Stimulated activated CD8-positive, alpha-beta memory T cell treated with anti-CD3 and anti-CD28 coated beads, Interleukin-12 subunit alpha, Interleukin-12 subunit beta, amount 100 ng/mL, for 24 hours (primary cell): ENCODE results near the gene CCDC170.
"Not testable (repeated sequence)": the region's sequence is repeated elsewhere in the genome, so short reads cannot be mapped to it uniquely, and the experiment has no call there.

Experiments
- DNase-seq: peaks from one replicate; pipeline ENCODE4 v3.0.0-alpha.2; 2020; ENCODE audit errors: extremely low read depth

Gene CCDC170

GRCh38 chr6:151544453-151544852 is 50.6 kb downstream of the CCDC170 start:
- DNase-seq: no peak

- DNase-seq: not testable (repeated sequence)
These were observed 51.1 kb downstream of the CCDC170 start for GRCh38 chr6:151544884-151545283.

- DNase-seq: no peak
These were observed 53.3 kb downstream of the CCDC170 start for GRCh38 chr6:151546941-151547659.

GRCh38 chr6:151548201-151548600 is 54.4 kb downstream of the CCDC170 start:
- DNase-seq: no peak

- DNase-seq: no peak
These were observed 56.0 kb downstream of the CCDC170 start for GRCh38 chr6:151549790-151550189.

GRCh38 chr6:151550618-151551017 is 56.8 kb downstream of the CCDC170 start:
- DNase-seq: no peak

- DNase-seq: no peak
These were observed 57.5 kb downstream of the CCDC170 start for GRCh38 chr6:151551223-151551857.

GRCh38 chr6:151553416-151554165 is 59.8 kb downstream of the CCDC170 start:
- DNase-seq: no peak

- DNase-seq: no peak
These were observed 67.4 kb downstream of the CCDC170 start for GRCh38 chr6:151561238-151561637.

- no peak for DNase-seq
These were observed 70.8 kb downstream of the CCDC170 start for GRCh38 chr6:151564654-151565053.

- DNase-seq: no peak
These were observed 72.1 kb downstream of the CCDC170 start for GRCh38 chr6:151565940-151566339.

GRCh38 chr6:151566557-151566956 is 72.7 kb downstream of the CCDC170 start:
- no peak for DNase-seq

GRCh38 chr6:151576633-151577032 is 82.8 kb downstream of the CCDC170 start:
- DNase-seq: no peak

GRCh38 chr6:151577257-151577656 is 83.4 kb downstream of the CCDC170 start:
- no peak for DNase-seq

GRCh38 chr6:151585741-151586140 is 91.9 kb downstream of the CCDC170 start:
- no peak for DNase-seq

- DNase-seq: no peak
These were observed 95.8 kb downstream of the CCDC170 start for GRCh38 chr6:151589667-151590066.

GRCh38 chr6:151590742-151591141 is 96.9 kb downstream of the CCDC170 start:
- no peak for DNase-seq

- no peak for DNase-seq
These were observed 98.8 kb downstream of the CCDC170 start for GRCh38 chr6:151592449-151593159.

- no peak for DNase-seq
These were observed 115.5 kb downstream of the CCDC170 start for GRCh38 chr6:151609146-151609902.

- no peak for DNase-seq
These were observed 116.5 kb downstream of the CCDC170 start for GRCh38 chr6:151610326-151610725.

GRCh38 chr6:151614630-151615029 is 120.8 kb downstream of the CCDC170 start:
- DNase-seq: no peak
